ENCODE results near the gene SUPT20H. TPM values are rescaled to one million over a fixed set of nuclear protein-coding genes. Genes with fewer than 3 reads are reported as not detected.

Gene SUPT20H
- total and polyA plus RNA-seq, 2 experiments from 2014 or later: 68.7 to 98.2 TPM

DNA sequence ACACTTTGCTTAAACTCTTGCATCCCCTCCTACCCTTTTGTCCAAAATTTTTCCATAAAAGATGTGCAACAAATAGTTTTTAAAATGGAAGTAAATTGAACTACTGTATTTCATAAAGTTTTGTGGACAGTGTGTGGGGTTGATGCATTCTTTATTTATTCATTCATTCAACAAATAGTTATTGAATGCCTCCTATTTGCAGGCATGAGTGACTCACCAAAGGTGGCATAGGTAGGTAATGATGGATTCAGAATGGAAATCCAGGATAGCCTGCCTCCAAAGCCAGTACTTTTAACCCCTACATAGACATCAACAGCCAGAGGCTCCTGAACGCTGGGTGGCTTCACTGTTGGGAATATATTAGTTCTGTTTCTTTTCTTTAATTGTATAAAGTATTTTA is 48.4 kb upstream of the SUPT20H start (continued):
- TF ChIP-seq, protein P1, sequence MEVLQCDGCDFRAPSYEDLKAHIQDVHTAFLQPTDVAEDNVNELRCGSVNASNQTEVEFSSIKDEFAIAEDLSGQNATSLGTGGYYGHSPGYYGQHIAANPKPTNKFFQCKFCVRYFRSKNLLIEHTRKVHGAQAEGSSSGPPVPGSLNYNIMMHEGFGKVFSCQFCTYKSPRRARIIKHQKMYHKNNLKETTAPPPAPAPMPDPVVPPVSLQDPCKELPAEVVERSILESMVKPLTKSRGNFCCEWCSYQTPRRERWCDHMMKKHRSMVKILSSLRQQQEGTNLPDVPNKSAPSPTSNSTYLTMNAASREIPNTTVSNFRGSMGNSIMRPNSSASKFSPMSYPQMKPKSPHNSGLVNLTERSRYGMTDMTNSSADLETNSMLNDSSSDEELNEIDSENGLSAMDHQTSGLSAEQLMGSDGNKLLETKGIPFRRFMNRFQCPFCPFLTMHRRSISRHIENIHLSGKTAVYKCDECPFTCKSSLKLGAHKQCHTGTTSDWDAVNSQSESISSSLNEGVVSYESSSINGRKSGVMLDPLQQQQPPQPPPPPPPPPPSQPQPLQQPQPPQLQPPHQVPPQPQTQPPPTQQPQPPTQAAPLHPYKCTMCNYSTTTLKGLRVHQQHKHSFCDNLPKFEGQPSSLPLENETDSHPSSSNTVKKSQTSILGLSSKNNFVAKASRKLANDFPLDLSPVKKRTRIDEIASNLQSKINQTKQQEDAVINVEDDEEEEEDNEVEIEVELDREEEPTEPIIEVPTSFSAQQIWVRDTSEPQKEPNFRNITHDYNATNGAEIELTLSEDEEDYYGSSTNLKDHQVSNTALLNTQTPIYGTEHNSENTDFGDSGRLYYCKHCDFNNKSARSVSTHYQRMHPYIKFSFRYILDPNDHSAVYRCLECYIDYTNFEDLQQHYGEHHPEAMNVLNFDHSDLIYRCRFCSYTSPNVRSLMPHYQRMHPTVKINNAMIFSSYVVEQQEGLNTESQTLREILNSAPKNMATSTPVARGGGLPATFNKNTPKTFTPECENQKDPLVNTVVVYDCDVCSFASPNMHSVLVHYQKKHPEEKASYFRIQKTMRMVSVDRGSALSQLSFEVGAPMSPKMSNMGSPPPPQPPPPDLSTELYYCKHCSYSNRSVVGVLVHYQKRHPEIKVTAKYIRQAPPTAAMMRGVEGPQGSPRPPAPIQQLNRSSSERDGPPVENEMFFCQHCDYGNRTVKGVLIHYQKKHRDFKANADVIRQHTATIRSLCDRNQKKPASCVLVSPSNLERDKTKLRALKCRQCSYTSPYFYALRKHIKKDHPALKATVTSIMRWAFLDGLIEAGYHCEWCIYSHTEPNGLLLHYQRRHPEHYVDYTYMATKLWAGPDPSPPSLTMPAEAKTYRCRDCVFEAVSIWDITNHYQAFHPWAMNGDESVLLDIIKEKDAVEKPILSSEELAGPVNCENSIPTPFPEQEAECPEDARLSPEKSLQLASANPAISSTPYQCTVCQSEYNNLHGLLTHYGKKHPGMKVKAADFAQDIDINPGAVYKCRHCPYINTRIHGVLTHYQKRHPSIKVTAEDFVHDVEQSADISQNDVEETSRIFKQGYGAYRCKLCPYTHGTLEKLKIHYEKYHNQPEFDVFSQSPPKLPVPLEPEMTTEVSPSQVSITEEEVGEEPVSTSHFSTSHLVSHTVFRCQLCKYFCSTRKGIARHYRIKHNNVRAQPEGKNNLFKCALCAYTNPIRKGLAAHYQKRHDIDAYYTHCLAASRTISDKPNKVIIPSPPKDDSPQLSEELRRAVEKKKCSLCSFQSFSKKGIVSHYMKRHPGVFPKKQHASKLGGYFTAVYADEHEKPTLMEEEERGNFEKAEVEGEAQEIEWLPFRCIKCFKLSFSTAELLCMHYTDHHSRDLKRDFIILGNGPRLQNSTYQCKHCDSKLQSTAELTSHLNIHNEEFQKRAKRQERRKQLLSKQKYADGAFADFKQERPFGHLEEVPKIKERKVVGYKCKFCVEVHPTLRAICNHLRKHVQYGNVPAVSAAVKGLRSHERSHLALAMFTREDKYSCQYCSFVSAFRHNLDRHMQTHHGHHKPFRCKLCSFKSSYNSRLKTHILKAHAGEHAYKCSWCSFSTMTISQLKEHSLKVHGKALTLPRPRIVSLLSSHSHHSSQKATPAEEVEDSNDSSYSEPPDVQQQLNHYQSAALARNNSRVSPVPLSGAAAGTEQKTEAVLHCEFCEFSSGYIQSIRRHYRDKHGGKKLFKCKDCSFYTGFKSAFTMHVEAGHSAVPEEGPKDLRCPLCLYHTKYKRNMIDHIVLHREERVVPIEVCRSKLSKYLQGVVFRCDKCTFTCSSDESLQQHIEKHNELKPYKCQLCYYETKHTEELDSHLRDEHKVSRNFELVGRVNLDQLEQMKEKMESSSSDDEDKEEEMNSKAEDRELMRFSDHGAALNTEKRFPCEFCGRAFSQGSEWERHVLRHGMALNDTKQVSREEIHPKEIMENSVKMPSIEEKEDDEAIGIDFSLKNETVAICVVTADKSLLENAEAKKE (CRISPR knock-in tag; IDR thresholded peaks at IDR 0.05): no peak
- TF ChIP-seq CREB1 (CRISPR knock-in tag; IDR thresholded peaks at IDR 0.05; ENCODE audit: low read depth): no peak
- TF ChIP-seq JUNB (IDR thresholded peaks at IDR 0.05; ENCODE audit: unreplicated experiment): no peak
- TF ChIP-seq POLR2AphosphoS5 (IDR thresholded peaks at IDR 0.05; ENCODE audit: low read depth): no peak
- TF ChIP-seq ZNF114 (CRISPR knock-in tag; IDR thresholded peaks at IDR 0.05): no peak
- TF ChIP-seq STAT1 (IDR thresholded peaks at IDR 0.05; ENCODE audit: unreplicated experiment): no peak

DNA sequence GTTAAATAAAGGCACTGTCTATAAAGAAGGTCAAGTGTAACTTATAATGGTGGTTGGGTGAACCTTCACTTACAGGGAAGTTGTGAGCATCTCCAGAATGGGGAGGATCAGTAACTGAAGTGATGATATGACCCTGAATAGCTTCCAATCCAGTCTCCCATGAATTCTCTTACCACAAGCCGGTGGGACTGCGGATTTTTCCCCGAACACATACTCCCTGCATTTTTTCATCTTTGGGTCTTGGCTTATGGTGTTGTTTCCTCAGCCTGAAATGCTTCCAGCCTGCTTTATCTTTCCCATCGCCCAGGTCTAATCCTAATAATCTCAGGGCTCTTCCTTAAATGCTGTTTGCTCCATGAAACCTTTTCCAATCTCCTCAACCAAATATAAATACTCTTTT is 48.0 kb upstream of the SUPT20H start:
- peak overlapping the region; percentile 23; the same call in 1 of the 2 replicates for H3K27ac Mint-ChIP-seq
- H2AFZ ChIP-seq: 0 out of 2 replicates have a peak overlapping the region, but pooled peaks have one; percentile 12
- H3K27ac ChIP-seq (ENCODE audit: low read depth): no peak overlapping the region
- H3K27me3 Mint-ChIP-seq (ENCODE audit: insufficient read depth, low read depth, poor library complexity): peaks cover 5% of the 10 kb centered on the region
- no peaks in the 10 kb centered on the region for H3K27me3 ChIP-seq (ENCODE audit: insufficient read depth)
- H3K9me2 ChIP-seq (ENCODE audit: insufficient read depth): peaks cover 4% of the 10 kb centered on the region; the same call in 1 of the 2 replicates
- DNase-seq (ENCODE audit: low spot score) (no peak), ATAC-seq (no peak)
- H3K4me3 ChIP-seq: no peak overlapping the region
- no peak overlapping the region for H3K4me3 Mint-ChIP-seq
- no peaks in the 10 kb centered on the region for H3K9me3 Mint-ChIP-seq
- H3K4me2 ChIP-seq: no peak overlapping the region
- H3K4me1 ChIP-seq (ENCODE audit: insufficient read depth): peaks cover 5% of the 10 kb centered on the region; the same call in 1 of the 2 replicates
- H3K79me2 ChIP-seq (replicated peaks; ENCODE audit: insufficient read depth): no peaks in the 10 kb centered on the region
- H4K20me1 ChIP-seq (replicated peaks; ENCODE audit: insufficient read depth): no peaks in the 10 kb centered on the region
- H3K36me3 Mint-ChIP-seq (ENCODE audit: low read depth): no peaks in the 10 kb centered on the region; the same call in 2 of the 3 replicates
- no peaks in the 10 kb centered on the region for H3K36me3 ChIP-seq (ENCODE audit: insufficient read depth)
- H3K4me1 Mint-ChIP-seq: peaks cover 24% of the 10 kb centered on the region
- H3F3A ChIP-seq (replicated peaks; ENCODE audit: low read depth): no peaks in the 10 kb centered on the region
- TF ChIP-seq EZH2 (IDR thresholded peaks at IDR 0.05; ENCODE audit: low read depth, unreplicated experiment): no peak
- TF ChIP-seq, protein P2, sequence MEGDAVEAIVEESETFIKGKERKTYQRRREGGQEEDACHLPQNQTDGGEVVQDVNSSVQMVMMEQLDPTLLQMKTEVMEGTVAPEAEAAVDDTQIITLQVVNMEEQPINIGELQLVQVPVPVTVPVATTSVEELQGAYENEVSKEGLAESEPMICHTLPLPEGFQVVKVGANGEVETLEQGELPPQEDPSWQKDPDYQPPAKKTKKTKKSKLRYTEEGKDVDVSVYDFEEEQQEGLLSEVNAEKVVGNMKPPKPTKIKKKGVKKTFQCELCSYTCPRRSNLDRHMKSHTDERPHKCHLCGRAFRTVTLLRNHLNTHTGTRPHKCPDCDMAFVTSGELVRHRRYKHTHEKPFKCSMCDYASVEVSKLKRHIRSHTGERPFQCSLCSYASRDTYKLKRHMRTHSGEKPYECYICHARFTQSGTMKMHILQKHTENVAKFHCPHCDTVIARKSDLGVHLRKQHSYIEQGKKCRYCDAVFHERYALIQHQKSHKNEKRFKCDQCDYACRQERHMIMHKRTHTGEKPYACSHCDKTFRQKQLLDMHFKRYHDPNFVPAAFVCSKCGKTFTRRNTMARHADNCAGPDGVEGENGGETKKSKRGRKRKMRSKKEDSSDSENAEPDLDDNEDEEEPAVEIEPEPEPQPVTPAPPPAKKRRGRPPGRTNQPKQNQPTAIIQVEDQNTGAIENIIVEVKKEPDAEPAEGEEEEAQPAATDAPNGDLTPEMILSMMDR (conservative IDR thresholded peaks at IDR 0.05; ENCODE audit: low read depth in 2 of 2): no peak
- TF ChIP-seq ZNF331 (CRISPR knock-in tag; IDR thresholded peaks at IDR 0.05; ENCODE audit: low read depth): no peak
